Loucy (cell line): Measurements from ENCODE around the gene CCDC85C.

Experiments used
- H2AFZ ChIP-seq: fragments of 200-600 bp; sonication (generic); 2 replicates; pipeline ENCODE4 v1.6.0; 2016; ENCODE audit warnings: antibody characterized with exemption, mild to moderate bottlenecking, low read length, moderate library complexity
- H3F3A ChIP-seq: fragments of 200-600 bp; 2 replicates; pipeline ENCODE4 v1.6.0; 2016; ENCODE audit warnings: antibody characterized with exemption, low read depth, mild to moderate bottlenecking
- H3K27me3 ChIP-seq: fragments of 200-600 bp; sonication (generic); 2 replicates; pipeline ENCODE4 v1.6.1; 2014; ENCODE audit warnings: low read length, mild to moderate bottlenecking; ENCODE audit not compliant: insufficient read depth, poor library complexity, severe bottlenecking
- H3K36me3 ChIP-seq: fragments of 200-600 bp; sonication (generic); 2 replicates; pipeline ENCODE4 v1.6.1; 2016; ENCODE audit warnings: low read length; ENCODE audit not compliant: insufficient read depth
- H3K4me1 ChIP-seq: fragments of 200-600 bp; sonication (generic); 2 replicates; pipeline ENCODE4 v1.5.1; 2014; ENCODE audit warnings: low read length, mild to moderate bottlenecking; ENCODE audit not compliant: insufficient read depth, poor library complexity, severe bottlenecking
- H3K4me2 ChIP-seq: fragments of 200-600 bp; sonication (generic); 2 replicates; pipeline ENCODE4 v1.6.0; 2014; ENCODE audit warnings: antibody characterized with exemption, low read length, low read depth, mild to moderate bottlenecking; ENCODE audit not compliant: poor library complexity, severe bottlenecking
- H3K4me3 ChIP-seq: fragments of 200-600 bp; sonication (generic); 2 replicates; pipeline ENCODE4 v1.5.1; 2014; ENCODE audit warnings: low read length, mild to moderate bottlenecking, mixed read lengths; ENCODE audit not compliant: poor library complexity, severe bottlenecking
- H3K79me2 ChIP-seq: fragments of 200-600 bp; sonication (generic); 2 replicates; pipeline ENCODE4 v1.6.1; 2014; ENCODE audit warnings: low read length; ENCODE audit not compliant: insufficient read depth
- H3K9ac ChIP-seq: fragments of 200-600 bp; sonication (generic); 2 replicates; pipeline ENCODE4 v1.6.0; 2014; ENCODE audit warnings: mild to moderate bottlenecking, low read depth, low read length, moderate library complexity; ENCODE audit not compliant: poor library complexity, severe bottlenecking
- H3K9me2 ChIP-seq: fragments of 200-600 bp; sonication (generic); replicated peaks from 2 replicates; pipeline ENCODE4 v1.6.1; 2016; ENCODE audit warnings: low read depth, low read length, mixed read lengths
- H3K9me3 ChIP-seq: fragments of 200-600 bp; sonication (generic); 2 replicates; pipeline ENCODE4 v1.6.1; 2014; ENCODE audit warnings: mild to moderate bottlenecking, antibody characterized with exemption, low read length, low read depth; ENCODE audit not compliant: insufficient read depth
- H4K20me1 ChIP-seq: fragments of 200-600 bp; sonication (generic); 2 replicates; pipeline ENCODE4 v1.6.0; 2014; ENCODE audit warnings: antibody characterized with exemption, low read length, mild to moderate bottlenecking; ENCODE audit not compliant: insufficient read depth, poor library complexity, severe bottlenecking
- EZH2phosphoT487 ChIP-seq: fragments of 200-600 bp; IDR thresholded peaks from 2 replicates; pipeline ENCODE4 v1.6.1; 2018; ENCODE audit warnings: antibody characterized with exemption, mild to moderate bottlenecking, moderate library complexity, borderline replicate concordance
- TF ChIP-seq, protein P1 (sequence below): fragments of 200-600 bp; sonication (generic); conservative IDR thresholded peaks from 2 replicates; pipeline ENCODE4 v1.5.1; 2014; ENCODE audit warnings: mild to moderate bottlenecking, antibody characterized with exemption, low read length

CCDC85C gene

DNA sequence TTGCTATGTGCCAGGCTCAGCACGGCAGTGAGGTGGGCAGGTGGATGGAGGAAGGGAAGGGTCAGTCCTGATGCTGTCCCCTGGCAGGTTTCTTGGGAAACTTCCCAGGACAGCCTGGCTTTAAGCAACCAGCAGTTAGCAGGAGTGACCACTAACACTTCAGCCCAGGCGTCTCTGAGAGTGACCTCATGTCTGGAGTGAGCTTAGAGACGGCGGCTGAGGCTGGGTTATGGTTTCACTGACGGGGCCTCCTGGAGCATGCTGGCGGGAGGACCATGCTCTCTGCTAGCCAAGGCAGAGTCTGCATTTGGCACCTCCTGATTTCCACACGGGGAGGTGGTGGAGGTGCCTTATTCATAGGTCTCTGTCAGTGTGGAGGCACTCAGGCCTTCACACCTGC lies 43.4 kb upstream of the CCDC85C start:
- H3K36me3 ChIP-seq = no peaks in the 10 kb centered on the region
- no peaks in the 10 kb centered on the region for H3K9me3 ChIP-seq
- no peaks in the 10 kb centered on the region for H3K79me2 ChIP-seq
- H3K9ac ChIP-seq = no peak overlapping the region
- H3K4me3 ChIP-seq = no peak overlapping the region
- no peak for TF ChIP-seq EZH2phosphoT487
- TF ChIP-seq, protein P1, sequence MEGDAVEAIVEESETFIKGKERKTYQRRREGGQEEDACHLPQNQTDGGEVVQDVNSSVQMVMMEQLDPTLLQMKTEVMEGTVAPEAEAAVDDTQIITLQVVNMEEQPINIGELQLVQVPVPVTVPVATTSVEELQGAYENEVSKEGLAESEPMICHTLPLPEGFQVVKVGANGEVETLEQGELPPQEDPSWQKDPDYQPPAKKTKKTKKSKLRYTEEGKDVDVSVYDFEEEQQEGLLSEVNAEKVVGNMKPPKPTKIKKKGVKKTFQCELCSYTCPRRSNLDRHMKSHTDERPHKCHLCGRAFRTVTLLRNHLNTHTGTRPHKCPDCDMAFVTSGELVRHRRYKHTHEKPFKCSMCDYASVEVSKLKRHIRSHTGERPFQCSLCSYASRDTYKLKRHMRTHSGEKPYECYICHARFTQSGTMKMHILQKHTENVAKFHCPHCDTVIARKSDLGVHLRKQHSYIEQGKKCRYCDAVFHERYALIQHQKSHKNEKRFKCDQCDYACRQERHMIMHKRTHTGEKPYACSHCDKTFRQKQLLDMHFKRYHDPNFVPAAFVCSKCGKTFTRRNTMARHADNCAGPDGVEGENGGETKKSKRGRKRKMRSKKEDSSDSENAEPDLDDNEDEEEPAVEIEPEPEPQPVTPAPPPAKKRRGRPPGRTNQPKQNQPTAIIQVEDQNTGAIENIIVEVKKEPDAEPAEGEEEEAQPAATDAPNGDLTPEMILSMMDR = no peak
- H3K4me2 ChIP-seq = no peak overlapping the region
- H3K27me3 ChIP-seq = no peaks in the 10 kb centered on the region
- H4K20me1 ChIP-seq = no peaks in the 10 kb centered on the region
- H3K9me2 ChIP-seq = no peaks in the 10 kb centered on the region
- no peak overlapping the region for H2AFZ ChIP-seq
- H3F3A ChIP-seq = no peaks in the 10 kb centered on the region
- H3K4me1 ChIP-seq = no peaks in the 10 kb centered on the region

DNA sequence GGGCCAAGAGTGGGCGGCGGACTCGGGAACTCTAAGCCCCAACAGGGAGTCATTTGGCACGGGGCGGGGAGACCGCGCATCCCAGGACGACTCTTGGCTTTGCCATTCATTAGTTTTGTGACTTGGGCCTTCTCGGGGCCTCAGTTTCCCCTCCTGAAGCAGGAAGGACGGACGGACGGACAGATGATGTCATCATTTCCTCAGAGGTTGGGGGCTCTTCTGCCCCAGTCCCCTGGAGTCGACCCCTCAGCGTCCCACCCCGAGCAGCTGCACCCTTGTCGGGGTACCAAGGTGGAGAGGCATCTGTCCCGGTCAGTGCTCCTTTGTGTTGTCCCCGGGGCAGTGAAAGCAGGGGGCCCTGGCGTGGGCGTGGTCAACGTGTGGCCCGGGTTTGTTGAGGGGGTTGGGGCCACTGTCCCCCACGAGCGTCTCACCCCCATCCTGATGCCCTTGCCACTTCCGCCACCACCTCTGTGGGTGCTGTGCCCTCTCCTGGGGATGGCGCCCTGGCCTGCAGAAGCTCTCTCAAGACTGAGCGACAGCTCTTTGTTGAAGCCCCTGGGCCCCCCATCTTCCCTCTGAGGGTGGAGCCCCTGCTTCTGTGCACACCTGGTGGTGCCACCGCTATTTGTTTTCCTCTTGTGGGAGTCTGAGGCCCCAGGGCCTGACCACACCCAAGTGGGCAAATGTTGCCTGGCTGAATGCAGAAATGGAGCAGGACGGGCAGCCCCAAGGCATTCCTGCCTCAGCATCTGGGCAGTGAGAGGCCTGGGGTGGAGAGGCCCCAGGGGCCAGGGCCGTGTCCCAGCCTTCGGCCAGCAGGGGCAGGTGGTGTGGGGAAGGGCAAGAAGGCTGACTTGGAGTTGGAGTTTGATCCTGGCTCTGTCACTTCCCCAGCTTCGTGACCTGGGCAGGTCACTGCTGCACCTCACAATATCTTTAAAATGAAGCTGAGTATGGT lies 41.8 kb upstream of the CCDC85C start:
- Histone ChIP-seq H3K4me3 (no peak overlapping the region), H3K9ac (no peak overlapping the region)
- TF ChIP-seq, protein P1 = no peak
- no peak for TF ChIP-seq EZH2phosphoT487

GRCh38 chr14:99644723-99645544 lies 40.9 kb upstream of the CCDC85C start, which contains the start of gene HHIPL1:
HHIPL1 (plus strand) TSS chr14:99645129; CDS start chr14:99645208, 79 bp downstream.
- H3K36me3 ChIP-seq = no peaks in the 10 kb centered on the region
- H3F3A ChIP-seq = no peaks in the 10 kb centered on the region
- no peak within 1 kb of the TSS for H3K9ac ChIP-seq
- no peaks in the 10 kb centered on the region for H4K20me1 ChIP-seq
- TF ChIP-seq, protein P1 = no peak
- TF ChIP-seq EZH2phosphoT487 = no peak
- no peaks in the 10 kb centered on the region for H3K4me1 ChIP-seq
- no peak within 1 kb of the TSS for H3K4me3 ChIP-seq
- H3K27me3 ChIP-seq = no peaks in the 10 kb centered on the region
- no peak within 1 kb of the TSS for H3K4me2 ChIP-seq
- H3K9me2 ChIP-seq = no peaks in the 10 kb centered on the region
- no peaks in the 10 kb centered on the region for H3K79me2 ChIP-seq
- H2AFZ ChIP-seq = no peak within 1 kb of the TSS
- H3K9me3 ChIP-seq = no peaks in the 10 kb centered on the region

More for the DNA sequence above, 41.8 kb upstream of the CCDC85C start:
- no peaks in the 10 kb centered on the region for H3K27me3 ChIP-seq
- no peaks in the 10 kb centered on the region for H3K4me1 ChIP-seq
- H2AFZ ChIP-seq = no peak overlapping the region
- H3K4me2 ChIP-seq = no peak overlapping the region
- H3K9me3 ChIP-seq = no peaks in the 10 kb centered on the region
- H4K20me1 ChIP-seq = no peaks in the 10 kb centered on the region
- no peaks in the 10 kb centered on the region for H3K79me2 ChIP-seq
- H3F3A ChIP-seq = no peaks in the 10 kb centered on the region
- no peaks in the 10 kb centered on the region for H3K9me2 ChIP-seq
- H3K36me3 ChIP-seq = no peaks in the 10 kb centered on the region
